SIG-M5 treated with dmso at 0.1 percent for 504 hours (cell line): ENCODE data around the gene SIVA1.
"Not testable (repeated sequence)": the region's sequence is repeated elsewhere in the genome, so short reads cannot be mapped to it uniquely, and the experiment has no call there.

Experiments used
- DNase-seq: peaks from one replicate; lab custom pipeline; 2025; ENCODE audit not compliant: unreplicated experiment; lab: John Stamatoyannopoulos, UW

Gene SIVA1

GRCh38 chr14:104750753-104751057 lies 2.2 kb upstream of the SIVA1 start:
- not testable (repeated sequence) for DNase-seq

- DNase-seq: no peak
Measured at GRCh38 chr14:104751539-104752422, 1.2 kb upstream of the SIVA1 start.

- peak; percentile 100 for DNase-seq
Measured at GRCh38 chr14:104752423-104752734, 568 bp upstream of the SIVA1 start.

- no peak for DNase-seq
Measured at GRCh38 chr14:104753528-104754212, 723 bp downstream of the SIVA1 start.

GRCh38 chr14:104754213-104754851 lies 1.4 kb downstream of the SIVA1 start:
- DNase-seq: no peak

- no peak for DNase-seq
Measured at GRCh38 chr14:104755621-104756020, 2.7 kb downstream of the SIVA1 start.

GRCh38 chr14:104756477-104757237 lies 3.7 kb downstream of the SIVA1 start:
- no peak for DNase-seq

- no peak for DNase-seq
Measured at GRCh38 chr14:104757238-104757585, 4.3 kb downstream of the SIVA1 start.

GRCh38 chr14:104757681-104758392 lies 4.9 kb downstream of the SIVA1 start:
- DNase-seq: no peak

GRCh38 chr14:104758981-104759969 lies 6.3 kb downstream of the SIVA1 start:
- no peak for DNase-seq

GRCh38 chr14:104765517-104765916 lies 12.6 kb downstream of the SIVA1 start:
- DNase-seq: no peak

GRCh38 chr14:104766256-104766862 lies 13.4 kb downstream of the SIVA1 start:
- no peak for DNase-seq

- no peak for DNase-seq
Measured at GRCh38 chr14:104766863-104767633, 14.1 kb downstream of the SIVA1 start.

GRCh38 chr14:104767634-104767918 lies 14.6 kb downstream of the SIVA1 start:
- DNase-seq: no peak

- peak; percentile 60 for DNase-seq
Measured at GRCh38 chr14:104768437-104769323, 15.7 kb downstream of the SIVA1 start.

- no peak for DNase-seq
Measured at GRCh38 chr14:104769324-104770071, 16.6 kb downstream of the SIVA1 start.

- DNase-seq: no peak
Measured at GRCh38 chr14:104770072-104770579, 17.2 kb downstream of the SIVA1 start.
